T follicular helper cell (primary cell): ENCODE data around the gene AIFM3.
"Not testable (repeated sequence)": the region's sequence is repeated elsewhere in the genome, so short reads cannot be mapped to it uniquely, and the experiment has no call there.

ENCODE experiments used
- DNase-seq: peaks from one replicate; pipeline ENCODE4 v3.0.0-alpha.2; 2020; ENCODE audit warnings: low read depth
- total RNA-seq, 2 experiments: gene quantifications; one replicate each; lab custom pipeline; 2026; lab: John Stamatoyannopoulos, UW

AIFM3 gene
- total RNA-seq: 0.22 to 0.48 reads per million in 2 experiments

- no peak for DNase-seq
Observed at GRCh38 chr22:20966883-20967696, at the start of gene AIFM3. AIFM3 (plus strand) TSS chr22:20967255; CDS start chr22:20967945, 690 bp downstream.

DNA sequence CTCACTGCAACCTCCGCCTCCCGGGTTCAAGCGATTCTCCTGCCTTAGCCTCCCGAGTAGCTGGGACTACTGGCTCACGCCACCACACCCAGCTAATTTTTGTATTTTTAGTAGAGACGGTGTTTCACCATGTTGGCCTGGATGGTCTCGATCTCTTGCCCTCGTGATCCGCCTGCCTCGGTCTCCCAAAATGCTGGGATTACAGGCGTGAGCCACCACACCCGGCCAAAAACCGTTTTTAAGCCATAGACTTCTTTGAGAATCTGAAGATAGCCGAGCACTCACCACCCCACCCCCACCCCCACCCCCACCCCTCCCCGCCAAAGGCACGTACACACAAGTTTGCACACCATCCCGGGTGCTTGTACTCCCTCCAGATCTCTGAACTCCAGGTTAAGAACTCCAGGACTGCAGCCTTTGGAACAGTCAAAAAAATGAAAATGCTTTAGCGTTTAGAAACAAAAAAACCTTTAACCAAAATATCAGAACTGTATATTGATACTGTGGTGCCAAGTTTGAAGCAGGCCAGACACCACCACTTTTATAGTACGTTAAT, 48.3 kb upstream of the AIFM3 start:
- DNase-seq: no peak

DNA sequence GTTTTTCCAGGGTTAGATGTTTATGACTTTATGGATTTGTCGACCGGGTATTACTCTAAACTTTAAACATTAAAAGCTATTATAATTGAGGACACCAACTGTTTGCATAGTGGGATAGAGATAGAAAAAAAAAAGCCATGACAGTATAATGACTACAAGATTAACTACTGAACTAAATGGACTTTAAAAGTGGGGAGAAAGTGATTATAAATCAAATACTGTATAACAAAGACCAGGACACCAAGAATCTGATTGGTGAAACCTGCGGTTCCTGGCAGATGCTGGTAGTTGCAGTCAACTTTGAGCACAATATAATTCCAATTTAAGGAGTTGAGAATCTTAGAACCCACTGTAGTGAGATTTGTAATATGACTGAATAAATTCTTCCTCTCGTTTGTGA, 47.3 kb upstream of the AIFM3 start:
- no peak for DNase-seq

DNA sequence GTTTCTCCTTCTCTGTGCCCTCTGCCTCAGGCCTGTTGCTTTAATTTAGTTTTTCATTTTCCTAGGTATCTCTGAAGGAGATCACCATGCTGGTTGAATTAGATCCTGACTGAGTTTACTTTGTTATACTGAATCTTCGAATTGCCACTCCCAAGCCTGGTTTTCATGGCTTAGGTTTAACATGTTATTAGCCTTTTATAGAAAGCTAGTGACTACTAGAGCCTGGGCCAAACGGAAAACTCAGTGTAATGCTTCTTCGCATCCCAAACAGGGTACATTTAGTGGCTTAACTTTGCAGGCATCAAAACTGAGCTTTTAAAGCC, 46.2 kb upstream of the AIFM3 start:
- DNase-seq: no peak

DNA sequence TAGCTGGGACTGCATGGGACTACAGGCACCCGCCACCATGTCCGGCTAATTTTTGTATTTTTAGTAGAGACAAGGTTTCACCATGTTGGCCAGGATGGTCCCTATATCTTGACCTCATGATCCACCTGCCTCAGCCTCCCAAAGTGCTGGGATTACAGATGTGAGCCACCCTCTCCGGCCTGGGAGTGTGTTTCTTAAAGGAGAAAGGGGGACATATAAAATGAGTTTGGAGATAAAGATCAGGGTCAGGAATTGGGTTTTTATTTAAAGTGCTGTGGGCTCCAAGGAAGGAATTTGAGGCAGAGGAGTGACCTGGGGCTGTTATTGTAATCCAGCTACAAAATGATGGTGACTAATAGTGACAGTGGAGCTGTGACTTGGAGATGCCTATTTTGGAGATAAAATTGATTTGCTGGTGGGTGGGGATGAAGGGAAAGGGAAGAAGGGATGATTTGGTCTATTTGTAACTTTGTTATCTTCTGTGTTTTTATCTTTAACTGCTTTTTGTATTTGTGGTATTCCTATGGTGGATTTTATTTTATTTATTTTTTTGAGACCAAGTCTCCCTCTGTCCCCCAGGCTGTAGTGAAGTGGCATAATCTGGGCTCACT, 44.8 kb upstream of the AIFM3 start:
- no peak for DNase-seq

GRCh38 chr22:20926243-20926642, 40.8 kb upstream of the AIFM3 start:
- no peak for DNase-seq

DNA sequence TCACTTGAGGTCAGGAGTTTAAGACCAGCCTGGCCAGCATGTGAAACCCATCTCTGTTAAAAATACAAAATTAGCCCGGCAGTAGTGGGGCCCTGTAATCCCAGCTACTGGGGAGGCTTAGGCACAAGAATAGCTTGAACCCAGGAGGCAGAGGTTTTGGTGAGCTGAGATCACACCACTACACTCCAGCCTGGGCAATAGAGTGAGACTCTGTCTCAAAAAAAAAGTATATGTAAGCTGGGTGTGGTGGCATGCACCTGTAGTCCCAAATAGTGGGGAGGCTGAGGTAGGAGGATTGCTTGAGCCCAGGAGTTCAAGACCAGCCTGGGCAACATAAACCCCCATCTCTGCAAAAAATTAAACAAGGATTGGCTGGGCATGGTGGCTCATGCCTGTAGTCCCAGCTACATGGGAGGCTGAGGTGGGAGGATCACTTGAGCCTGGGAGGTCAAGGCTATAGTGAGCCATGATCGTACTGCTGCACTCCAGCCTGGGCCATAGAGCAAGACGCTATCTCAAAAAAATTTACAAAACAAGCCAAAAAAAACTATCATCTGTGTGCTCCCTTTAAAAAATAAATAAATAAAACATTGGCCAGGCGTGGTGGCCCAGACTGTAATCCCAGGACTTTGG, 39.0 kb upstream of the AIFM3 start:
- DNase-seq: no peak

DNA sequence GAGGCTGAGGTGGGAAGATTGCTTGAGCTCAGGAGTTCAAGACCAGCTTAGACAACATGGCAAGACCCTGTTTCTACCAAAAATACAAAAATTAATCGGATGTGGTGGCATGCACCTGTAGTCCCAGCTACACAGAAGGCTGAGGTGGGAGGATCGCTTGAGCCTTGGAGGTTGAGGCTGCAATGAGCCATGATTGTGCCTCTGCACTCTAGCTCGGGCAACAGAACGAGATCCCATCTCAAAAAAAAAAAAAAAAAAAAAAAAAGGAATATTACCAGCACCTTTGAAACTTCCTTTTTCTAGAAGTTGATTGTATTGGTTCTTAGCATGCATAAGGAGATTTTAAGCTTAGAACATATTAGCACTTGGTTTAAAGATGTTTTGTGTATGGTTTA, 38.5 kb upstream of the AIFM3 start:
- DNase-seq: no peak

GRCh38 chr22:20930004-20930403, 37.1 kb upstream of the AIFM3 start:
- no peak for DNase-seq

DNA sequence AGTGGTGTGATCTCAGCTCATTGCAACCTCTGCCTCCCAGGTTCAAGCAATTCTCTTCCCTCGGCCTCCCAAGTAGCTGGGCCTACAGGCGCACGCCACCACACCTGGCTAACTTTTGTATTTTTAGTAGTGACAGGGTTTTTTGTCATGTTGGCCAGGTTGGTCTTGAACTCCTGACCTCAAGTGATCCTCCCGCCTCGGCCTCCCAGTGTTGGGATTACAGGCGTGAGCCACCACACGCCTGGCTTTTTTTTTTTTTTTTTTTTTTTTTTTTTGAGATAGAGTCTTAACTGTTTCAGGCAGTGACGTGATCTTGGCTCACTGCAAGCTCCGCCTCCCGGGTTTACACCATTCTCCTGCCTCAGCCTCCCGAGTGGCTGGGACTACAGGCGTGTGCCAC, 36.6 kb upstream of the AIFM3 start:
- DNase-seq: not testable (repeated sequence)

- no peak for DNase-seq
Observed at GRCh38 chr22:20931126-20931654, 35.9 kb upstream of the AIFM3 start.

- no peak for DNase-seq
Observed at GRCh38 chr22:20933910-20934309, 33.1 kb upstream of the AIFM3 start.

GRCh38 chr22:20935049-20935448, 32.0 kb upstream of the AIFM3 start:
- DNase-seq: not testable (repeated sequence)

DNA sequence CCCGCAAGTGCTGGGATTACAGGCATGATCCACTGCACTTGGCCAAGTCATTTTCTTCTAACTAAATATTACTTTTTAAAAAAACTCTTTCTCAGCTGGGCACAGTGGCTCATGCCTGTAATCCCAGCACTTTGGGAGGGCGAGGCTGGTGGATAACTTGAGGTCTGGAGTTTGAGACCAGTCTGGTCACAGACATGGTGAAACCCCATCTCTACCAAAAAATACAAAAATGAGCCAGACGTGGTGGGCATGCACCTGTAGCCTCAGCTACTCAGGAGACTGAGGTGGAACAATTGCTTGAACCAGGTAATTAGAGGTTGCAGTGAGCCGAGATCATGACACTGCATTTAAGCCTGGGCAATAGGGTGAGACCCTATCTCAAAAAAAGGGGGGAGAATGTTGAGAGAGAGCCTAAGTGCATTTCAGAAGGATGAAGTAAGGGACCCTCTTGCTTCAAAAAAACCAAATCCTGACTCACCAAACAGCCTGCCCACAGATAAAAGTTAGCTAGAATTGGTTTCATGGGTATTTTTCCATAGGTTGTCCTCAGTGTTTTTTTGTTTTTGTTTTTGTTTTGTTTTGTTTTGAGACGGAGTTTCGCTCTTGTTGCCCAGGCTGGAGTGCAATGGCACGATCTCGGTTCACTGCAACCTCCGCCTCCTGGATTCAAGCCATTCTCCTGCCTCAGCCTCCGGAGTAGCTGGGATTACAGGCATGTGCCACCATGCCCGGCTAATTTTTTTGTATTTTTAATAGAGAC, 31.1 kb upstream of the AIFM3 start:
- not testable (repeated sequence) for DNase-seq

DNA sequence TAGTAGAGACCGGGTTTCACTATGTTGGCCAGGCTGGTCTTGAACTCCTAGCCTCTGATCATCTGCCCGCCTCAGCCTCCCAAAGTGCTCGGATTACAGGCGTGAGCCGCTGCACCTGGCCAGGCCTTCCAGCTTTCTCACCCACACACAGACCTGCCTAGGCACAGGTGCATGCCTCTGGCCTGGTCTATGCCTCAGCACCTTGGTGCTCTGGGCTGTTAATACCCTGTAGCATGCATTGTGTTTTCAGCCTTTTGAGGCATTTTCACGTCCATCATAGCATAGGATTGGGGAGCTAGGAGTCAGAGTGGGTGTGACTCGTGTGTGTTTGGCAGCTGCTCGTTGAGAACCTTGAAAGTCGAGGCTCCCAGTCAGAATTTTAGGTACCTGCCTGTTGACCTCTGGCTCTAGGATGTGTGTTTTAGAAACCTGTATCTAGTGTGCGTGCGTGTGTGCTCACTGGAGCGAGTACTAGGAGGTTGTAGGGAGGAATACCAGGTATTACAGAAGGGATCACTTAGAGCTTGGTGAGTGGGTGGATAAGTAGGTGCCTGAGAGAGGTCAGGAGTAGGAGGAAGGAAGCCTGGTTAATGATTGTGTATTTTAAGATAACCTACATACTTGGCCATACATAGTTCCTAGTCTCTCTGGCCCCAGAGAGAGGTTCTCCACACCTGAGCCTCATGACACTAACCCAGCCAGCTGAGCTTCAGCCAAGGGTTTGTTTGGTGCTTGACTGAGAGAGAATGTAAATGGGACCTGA, 29.8 kb upstream of the AIFM3 start:
- DNase-seq: no peak

DNA sequence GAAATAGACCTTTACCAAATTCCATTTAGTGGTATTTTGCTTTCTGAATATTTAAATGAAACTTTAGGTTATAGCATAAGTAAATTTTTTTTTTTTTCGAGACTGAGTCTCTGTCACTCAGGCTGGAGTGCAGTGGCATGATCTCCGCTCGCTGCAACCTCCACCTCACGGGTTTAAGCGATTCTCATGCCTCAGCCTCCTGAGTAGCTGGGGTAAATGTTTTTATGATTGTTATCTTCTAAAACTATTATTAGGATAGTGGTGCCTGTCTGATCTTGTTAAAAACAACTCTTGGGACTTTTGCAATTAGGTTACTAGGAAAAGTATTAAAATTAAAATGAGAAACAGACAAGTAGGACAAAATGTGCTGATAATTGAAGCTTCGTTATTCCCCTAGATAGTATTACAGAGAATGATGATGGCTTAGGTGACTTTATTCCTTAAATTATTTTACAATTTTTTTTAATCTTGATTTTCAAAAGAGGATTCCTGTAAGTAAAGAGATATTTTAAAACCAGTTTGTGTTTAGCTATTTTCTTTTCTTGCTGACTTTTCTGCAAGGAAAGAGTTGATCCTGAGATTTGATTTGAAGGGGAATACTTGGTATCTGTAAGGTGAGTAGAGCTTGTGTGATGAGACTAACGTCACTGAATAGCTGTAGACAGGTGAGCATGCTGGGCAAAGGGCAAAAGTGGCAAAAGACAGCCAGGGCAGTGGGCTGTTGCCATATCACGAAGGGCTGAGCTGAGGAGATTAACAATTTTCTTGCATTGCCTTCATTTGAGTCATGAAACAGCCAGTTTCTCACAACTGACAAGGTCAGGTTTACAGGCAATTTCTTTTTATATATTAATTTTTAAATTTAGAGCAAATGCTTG, 29.0 kb upstream of the AIFM3 start:
- no peak for DNase-seq

DNA sequence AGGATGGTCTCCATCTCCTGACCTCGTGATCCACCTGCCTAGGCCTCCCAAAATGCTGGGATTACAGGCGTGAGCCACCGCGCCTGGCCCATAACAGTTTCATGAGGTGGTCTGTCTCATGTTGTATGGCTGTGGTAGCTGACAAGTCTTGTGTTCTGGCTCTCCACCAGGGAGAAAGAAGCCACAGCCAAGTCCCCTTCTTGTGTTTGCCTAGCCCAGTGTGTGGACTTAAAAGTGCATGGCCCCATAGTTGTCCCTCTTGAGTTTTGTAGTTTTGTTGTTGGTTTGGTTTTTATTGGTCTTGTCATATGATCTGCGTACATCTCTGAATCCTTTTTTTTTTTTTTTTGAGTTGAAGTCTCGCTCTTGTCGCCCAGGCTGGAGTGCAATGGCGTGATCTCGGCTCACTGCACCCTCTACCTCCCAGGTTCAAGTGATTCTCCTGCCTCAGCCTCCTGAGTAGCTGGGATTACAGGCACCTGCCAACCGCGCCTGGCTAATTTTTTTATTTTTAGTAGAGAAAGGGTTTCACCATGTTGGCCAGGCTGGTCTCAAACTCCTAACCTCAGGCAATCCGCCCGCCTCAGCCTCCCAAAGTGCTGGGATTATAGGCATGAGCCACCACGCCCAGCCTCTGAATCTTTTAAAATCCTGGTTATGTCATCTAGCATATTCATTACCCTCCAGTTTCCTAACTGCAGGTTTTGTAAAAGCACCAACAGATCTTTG, 27.4 kb upstream of the AIFM3 start:
- not testable (repeated sequence) for DNase-seq

DNA sequence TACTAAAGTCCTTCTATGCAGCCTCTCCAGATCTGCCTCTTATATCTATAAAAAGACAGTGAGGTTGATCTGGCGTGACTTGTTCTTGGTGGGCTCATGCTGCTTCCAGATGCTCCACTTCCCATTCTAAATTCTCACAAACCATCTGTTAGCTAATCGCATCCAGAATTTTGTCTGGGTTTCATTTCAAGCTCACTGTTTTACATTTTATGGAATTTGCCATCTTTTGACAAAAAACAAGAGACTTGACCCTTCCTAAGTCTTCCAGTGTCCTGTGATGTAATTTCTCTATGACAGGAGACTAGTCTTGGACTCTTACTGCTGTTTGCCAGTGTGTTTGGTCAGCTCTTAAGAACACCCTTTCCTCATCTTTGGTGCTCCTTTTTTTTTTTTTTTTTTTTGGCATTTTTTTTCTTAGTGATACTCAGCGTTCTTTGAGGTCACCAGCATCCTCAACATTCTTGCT, 26.8 kb upstream of the AIFM3 start:
- no peak for DNase-seq

DNA sequence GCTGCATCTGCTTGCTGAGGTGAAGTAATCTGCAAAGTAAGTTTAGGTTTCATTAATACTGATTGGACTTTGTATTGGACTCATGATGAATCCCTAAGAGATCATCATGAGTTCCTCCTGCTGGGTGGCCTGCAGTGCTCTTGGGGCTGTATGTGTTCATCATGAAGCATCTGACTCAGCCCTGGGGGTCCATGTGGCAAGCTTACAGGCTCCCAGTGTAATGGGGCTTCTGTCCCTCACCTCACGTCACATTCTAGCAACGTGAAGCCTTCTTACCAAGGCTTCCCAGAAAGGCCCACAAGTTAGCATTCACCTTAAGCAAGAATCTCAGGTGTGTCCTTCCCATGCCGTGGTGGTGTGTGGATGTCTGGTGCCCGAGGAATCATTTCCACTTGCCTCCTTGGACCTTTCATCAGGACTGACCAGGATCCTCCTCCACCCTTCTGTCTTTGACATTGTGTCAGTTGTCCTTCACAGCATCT, 26.1 kb upstream of the AIFM3 start:
- DNase-seq: no peak
